Frontal cortex (tissue), 4 donors: ENCODE data around the gene B4GAT1. TPM values are rescaled to one million over a fixed set of nuclear protein-coding genes. Genes with fewer than 3 reads are reported as not detected.
"Not testable (repeated sequence)": the region's sequence is repeated elsewhere in the genome, so short reads cannot be mapped to it uniquely, and the experiment has no call there.

Source experiments
- DNase-seq, 2 donors: peaks; one replicate each; pipeline ENCODE4 v3.0.0; 2012; ENCODE audit warnings: low spot score in 2 of 2
- FAIRE-seq: peaks from 2 replicates; lab custom pipeline; 2012; peaks lifted over from hg19 to GRCh38; lab: Jason Lieb, UNC
- total RNA-seq: library from RNA; depleted of rRNA; stranded (reverse); fragments of >200 nt; gene quantifications from one replicate; pipeline ENCODE4 v1.2.3, GENCODE V29; 2014
- donor health status: control.
- donor health status: control.
- donor health status: control.

Gene B4GAT1
- total RNA-seq, 1 donor from 2014 or later, result 83.2 TPM

DNA sequence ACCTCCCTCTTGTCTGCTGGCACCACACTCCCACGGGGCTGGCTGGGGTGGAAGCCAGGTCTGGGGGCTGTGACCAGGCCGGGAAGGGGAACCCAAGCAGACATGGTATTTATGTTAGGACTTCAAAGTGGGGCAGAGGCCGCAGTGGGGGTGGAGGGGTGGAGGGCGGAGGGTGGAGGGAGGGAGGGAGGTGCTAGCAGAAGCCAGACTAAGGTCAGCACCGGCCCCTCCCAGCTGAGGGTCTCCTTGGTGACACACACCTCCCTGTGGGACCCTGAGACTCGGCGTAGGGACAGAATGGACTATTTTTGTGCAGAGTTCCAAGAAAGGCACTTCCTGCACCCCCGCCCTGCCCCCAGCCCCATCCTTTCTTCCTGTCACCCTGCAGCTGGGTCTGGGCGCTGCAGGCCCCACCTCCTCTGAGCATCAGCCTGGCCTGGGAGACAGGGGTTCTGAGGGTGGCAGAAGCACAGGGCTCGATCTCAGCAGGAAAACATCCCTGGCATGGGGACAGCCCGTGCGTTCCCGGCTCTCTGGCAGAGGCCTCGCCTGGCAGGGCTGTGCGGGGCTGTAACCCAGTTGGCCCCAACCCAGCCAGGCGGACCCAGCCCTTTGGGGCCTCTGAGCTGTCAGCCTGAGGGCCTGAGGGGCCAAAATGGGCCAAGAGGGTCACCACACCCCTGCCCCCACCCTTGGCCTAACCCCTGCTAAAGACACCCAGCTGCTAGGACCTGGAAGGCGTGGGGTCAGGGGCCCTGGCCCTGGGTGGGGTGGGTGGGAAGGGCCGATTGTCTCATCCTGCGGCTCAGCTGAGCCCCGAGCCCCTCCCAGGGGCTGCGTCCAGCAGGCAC lies 20.9 kb downstream of the B4GAT1 start:
- no peak for DNase-seq
- FAIRE-seq, result no peak

DNA sequence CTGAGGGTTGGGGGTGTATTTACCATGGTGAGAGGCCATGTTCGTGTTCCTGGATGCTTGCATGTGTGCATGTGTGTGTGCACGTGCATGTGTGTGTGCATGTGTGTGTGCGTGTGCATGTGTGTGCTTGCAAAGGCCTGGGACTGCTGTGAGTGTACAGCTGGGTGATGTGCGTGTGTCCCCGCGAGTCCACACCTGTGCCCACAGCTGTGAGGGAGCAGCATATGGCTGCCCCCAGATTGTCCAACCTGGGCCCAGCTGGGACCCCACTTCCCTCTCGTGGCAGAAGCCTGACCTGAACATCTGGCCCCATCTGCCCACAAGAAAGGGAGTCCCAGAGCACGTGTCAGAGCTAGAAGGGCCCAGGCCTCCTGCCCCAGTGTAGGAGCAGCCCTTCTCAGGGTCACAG lies 22.2 kb downstream of the B4GAT1 start:
- DNase-seq (no peak), FAIRE-seq (no peak)

DNA sequence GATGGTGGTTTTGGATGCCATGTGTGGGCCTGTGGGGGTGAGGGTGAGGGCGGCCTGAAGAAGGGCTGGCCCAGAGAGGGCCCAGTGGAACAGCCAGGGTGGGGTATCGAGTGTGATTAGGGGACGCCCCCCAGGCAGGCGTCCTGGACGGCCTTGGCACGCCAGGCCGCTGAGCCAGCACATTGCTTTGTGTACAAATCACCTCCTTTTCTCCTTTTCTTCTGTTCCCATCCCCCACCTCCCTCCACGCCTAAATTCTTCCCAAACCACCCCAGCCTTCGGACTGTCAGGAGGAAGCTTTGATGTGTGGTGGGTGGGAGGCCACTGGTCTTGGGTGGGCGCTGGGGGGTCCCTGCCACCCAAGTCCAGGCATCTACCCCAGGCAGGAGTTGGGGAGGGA lies 22.8 kb downstream of the B4GAT1 start:
- DNase-seq (no peak), FAIRE-seq (no peak)

DNA sequence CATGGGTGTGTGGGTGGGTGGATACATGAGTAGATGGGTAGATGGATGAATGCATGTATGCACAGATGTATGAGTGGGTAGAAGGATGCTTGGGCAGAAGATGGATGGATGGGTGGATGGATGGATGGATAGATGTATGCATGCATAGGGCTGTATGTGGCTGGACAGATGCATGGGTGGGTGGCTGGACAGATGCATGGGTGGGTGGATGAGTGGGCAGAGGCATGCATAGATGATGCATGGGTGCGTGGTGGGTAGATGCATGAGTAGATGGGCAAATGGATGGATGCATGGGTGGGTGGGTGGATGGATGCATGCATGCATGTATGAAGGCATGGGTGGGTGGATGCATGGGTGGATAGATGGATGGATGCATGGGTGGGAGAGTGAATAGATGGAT lies 23.7 kb downstream of the B4GAT1 start:
- DNase-seq (no peak), FAIRE-seq (no peak)

DNA sequence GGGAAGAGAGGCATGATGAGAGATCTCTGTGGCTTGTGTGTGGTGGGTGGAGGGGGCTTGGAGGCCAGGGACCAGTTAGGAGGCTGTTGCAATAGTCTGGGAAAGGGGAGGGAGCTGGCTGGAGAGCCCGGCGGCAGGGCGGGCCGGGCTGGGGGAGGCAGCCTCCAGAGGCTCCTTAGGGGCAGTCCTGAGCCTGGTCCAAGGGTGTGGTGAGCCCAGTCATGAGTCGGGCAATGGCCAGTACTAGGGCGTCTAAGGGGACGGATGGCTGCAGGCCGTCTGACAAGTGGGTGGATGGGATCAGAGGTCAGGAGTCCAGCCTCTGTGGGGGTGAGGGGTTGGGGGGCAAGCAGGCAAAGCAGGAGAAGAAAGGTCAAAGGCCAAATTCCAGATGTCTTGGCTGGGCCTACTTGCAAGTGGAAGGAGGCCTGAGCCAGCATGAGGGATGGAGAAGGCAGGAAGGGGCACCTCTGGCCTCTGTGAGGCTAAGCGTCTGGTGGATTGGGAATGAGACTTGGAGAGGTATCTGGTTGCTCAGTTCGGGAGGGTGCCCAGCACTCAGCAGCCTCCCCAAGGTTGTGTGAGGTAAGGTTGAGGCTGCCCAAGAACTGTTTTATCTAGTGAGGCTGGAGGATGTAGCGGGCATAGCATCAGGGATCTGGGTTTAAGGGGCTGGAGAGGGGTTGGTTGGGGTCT lies 24.5 kb downstream of the B4GAT1 start:
- DNase-seq, result no peak

DNA sequence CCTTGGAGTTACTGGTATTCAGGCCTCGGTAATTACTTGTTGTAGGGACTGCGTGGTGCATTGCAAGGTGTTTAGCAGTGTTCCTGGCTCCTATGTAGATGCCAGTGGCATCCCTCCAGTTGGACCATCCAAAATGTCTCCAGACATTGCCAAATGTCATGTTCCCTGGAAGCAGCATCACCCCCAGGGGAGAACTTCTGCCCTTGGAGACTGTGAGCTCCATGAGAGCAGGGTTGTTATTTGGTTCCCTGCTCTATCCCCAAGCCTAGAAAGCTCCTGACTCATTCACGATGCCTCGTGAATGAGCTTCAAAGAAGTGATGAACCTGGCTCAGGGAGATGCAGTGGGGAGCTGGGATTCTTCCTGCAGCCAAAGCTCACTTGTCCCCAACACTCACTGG lies 25.8 kb downstream of the B4GAT1 start:
- no peak for DNase-seq
- no peak for FAIRE-seq

More for the DNA sequence above, 24.5 kb downstream of the B4GAT1 start:
- no peak for FAIRE-seq

DNA sequence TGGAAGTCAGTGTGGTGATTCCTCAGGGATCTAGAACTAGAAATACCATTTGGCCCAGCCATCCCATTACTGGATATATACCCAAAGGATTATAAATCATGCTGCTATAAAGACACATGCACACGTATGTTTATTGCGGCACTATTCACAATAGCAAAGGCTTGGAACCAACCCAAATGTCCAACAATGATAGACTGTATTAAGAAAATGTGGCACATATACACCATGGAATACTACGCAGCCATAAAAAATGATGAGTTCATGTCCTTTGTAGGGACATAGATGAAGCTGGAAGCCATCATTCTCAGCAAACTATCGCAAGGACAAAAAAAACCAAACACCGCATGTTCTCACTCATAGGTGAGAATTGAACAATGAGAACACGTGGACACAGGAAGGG lies 26.7 kb downstream of the B4GAT1 start:
- DNase-seq, FAIRE-seq: not testable (repeated sequence)

DNA sequence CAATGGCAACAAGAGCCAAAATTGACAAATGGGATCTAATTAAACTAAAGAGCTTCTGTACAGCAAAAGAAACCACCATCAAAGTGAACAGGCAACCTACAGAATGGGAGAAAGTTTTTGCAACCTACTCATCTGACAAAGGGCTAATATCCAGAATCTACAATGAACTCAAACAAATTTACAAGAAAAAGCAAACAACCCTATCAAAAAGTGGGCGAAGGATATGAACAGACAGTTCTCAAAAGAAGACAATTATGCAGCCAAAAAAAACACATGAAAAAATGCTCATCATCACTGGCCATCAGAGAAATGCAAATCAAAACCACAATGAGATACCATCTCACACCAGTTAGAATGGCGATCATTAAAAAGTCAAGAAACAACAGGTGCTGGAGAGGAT lies 27.1 kb downstream of the B4GAT1 start:
- DNase-seq, FAIRE-seq: not testable (repeated sequence)

DNA sequence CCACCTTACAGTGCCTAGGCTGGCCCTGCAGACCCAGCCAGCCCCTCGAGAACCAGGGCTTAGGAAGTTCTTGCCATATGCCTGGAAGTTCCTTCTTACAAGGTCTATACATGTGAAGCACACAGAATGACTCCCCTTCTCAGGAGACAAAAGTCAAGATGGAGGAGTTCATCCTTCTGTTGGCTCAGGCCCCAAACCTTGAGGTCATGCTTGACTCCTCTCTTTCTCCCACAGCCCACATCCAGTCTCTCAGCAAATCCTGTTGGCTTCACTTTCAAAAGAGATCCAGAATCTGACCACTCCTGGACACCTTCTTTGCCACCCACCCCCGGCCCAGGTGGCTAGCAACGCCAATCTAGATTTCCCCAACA lies 28.8 kb downstream of the B4GAT1 start:
- no peak for FAIRE-seq
- DNase-seq, result no peak

DNA sequence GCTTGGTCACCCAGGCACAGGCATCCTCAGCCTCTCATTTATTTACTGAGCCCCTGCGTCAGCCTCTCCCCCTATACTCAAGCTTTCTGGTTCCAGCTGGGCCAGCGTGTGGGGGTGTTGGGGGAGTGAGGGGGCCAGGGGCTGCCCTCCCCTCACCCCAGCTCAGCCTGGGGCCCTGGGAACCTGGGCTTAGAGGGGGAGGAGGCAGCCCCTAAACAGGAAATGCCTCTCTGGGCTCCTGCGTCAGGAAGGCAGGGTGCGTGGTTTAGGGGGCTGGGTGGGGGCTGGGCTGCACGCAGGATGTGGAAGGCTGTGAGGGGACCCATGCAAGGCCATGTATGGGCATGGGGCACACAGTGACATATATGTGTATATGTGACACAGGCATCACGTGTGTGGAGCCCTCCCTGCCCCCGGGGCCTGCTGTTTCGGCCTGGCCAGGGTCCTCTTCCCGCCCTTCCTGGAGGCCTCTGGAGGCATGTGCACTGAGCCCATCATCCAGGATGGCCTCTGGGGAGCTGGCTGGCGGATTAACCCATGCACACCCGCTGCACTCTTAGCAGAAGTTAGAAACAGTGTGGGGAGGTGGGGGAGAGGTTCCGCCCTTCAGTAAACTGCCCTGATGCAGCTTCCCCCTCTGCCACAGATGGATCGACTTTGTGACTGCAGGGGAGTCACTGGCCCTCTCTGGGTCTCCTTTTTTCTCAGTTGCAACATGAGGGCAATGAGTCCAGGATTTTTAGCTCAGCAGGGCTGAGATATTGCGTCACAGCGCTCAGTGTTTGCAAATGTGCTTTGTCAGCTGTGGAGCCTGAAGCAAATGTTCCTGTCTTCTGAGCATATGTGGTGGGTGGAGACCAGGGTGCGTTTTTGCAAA lies 29.5 kb downstream of the B4GAT1 start:
- DNase-seq (no peak), FAIRE-seq (no peak)

DNA sequence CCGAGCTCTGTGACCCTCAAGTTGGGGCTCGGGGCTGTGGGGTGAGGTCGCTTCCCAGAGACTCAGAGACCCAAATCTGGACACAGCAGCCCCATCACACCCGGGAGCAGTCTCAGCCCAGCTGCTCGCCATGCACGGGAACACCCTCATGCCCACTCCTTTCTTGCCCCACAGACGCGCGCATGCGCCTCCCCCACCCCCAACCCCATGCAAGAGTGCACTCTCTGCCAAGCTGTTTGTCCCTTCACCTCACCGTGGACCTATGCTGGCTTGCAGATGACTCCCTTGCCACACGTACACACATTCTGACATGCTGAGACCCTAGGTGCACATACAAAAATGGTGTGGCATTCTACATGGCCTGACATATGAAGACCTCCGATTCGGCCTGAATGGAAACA lies 30.1 kb downstream of the B4GAT1 start:
- no peak for FAIRE-seq
- DNase-seq, result no peak

DNA sequence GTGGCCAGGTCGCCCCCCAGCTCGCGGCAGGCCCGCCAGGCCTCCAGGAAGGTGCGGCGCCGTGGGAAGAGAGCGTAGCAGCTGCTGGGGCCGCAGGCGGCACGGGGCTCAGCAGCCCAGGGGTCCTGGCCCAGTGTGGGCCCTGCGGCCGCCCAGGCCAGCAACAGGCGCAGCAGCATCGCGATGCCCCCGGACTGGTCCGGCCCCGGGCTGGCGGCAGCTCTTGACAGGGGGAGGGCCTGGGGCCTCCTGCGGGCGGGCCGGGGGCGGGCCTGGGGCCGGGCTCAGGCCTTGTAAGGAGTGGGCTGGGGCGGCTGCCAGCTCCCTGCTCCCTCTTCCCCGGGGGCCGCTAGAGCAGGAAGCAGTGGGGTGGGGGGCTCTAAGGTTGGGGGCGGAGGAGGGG lies 30.6 kb downstream of the B4GAT1 start, which contains the start of gene CD248:
TSS of gene CD248 (minus strand) at position 196 of the 403 bp plus-strand sequence. CDS start at position 179, 17 bp downstream.
- no peak for FAIRE-seq
- peak in 1 of 2 donors; percentile 58 for DNase-seq

DNA sequence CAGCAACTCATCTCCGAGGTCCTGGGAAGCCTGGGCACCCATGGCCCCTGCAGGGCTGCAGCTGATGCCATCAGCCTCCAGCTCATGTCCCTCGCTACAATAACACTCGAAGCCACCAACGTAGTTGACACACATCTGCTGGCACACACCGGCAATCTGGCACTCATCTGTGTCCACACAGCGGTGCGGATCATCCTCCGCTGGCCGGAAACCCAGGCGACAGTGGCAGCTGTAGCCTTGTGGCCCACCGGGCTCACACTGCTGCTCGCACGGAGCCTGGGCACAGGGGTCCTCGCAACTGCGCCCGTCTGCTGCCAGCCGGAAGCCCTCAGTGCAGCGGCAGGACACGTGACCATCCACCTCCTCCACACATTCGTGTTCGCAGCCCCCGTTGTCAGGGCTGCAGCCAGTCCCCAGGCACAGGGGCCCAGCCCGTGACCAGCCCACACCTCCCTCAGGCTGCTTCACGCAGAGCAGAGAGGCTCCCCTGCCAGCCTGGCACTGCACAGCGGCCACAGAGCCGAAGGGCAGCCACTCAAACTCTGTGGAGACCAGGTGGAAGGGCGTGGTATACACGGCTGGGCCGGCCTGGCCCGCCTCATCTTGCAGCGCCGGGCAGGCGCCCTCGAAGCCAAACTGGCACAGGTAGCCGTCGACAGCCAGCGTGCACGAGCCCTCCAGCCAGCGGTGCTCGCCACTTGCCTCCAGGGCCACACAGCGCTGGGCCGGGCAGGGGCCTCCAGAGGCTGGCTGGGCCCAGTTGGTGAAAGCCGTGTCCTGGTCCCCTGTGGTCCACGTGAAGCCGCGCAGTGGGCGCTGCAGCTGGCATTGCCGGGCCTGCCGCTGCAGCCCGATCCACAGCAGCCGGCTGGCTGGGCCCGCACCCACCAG lies 31.3 kb downstream of the B4GAT1 start:
- FAIRE-seq (no peak), DNase-seq (no peak)

DNA sequence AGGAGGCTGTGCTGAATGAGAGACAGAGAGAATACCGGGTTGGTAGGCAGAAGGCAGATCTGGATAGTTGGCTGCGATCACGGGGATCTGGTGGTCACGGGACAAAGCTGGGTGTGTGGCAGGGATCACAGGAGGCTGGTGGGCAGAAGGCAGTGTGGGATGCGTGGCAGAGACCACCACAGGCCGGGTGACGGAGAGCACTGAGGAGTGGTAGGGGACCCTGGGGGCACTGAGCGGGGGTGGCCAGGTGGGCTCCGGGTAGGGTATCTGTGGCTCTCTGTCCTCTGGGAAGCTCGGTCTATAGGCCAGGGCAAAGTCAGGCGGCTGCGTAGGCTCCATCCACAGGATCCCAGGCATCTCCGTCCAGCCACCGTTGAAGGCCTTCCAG lies 31.9 kb downstream of the B4GAT1 start:
- FAIRE-seq (no peak), DNase-seq (no peak)

DNA sequence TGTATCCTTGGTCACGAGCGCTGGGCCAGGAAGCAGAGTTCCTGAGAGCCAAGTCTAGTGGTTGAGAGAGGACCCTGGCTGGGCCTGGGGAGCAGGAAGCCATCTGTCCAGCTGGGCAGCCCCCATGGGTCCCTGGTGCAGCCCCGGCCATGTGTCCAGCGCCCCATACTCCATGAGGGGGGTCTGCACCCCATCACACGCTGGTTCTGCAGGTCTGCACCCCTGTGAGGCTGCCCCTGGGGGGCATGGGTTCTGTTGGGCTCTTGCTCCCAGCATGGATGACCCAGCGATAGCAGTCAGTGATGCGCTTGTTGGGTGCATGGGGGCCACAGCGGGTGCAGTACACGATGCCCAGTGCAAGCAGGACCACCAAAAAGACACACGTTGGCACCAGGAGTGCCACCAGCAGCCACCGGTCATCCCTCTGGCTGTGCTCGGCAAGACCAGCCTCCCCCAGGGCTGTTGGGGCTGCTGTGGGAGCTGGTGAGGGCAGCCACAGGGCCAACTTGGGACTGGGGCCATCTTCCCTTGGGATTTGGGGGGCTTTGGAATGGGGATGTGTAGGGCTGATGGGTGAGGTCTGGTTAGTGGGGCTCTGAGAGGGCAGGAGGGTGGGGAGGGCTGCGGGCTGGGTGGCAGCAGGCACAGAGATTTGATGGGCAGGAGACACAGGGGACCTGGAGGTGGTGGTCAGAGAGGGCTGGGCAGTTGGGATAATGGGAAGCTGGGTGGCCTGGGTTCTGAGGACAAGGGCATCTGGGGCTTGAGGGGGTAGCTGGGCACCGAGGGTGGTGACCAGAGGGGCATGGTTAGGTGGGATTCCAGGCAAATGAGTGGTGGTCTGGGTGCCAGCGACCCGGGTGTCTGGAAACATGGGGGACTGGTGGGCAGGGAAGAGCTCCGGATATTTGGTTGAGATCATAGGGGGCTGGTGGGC lies 32.6 kb downstream of the B4GAT1 start:
- no peak for DNase-seq
- FAIRE-seq, result no peak

DNA sequence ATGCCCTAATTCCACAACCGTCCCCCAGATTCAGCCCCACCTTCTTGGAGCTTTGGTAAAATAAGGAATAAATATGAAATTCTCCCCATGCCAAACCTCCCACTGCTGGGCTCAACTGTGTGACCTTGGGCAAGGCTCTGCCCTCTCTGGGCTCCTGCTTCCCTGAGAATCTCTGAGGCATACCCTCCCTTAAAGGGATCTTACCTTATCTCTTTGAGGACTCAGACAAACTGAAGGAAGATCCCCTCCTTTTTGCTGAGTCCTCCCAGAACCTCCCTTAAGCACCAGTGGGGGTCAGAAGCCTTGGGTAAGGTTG lies 33.3 kb downstream of the B4GAT1 start:
- DNase-seq (no peak), FAIRE-seq (no peak)

DNA sequence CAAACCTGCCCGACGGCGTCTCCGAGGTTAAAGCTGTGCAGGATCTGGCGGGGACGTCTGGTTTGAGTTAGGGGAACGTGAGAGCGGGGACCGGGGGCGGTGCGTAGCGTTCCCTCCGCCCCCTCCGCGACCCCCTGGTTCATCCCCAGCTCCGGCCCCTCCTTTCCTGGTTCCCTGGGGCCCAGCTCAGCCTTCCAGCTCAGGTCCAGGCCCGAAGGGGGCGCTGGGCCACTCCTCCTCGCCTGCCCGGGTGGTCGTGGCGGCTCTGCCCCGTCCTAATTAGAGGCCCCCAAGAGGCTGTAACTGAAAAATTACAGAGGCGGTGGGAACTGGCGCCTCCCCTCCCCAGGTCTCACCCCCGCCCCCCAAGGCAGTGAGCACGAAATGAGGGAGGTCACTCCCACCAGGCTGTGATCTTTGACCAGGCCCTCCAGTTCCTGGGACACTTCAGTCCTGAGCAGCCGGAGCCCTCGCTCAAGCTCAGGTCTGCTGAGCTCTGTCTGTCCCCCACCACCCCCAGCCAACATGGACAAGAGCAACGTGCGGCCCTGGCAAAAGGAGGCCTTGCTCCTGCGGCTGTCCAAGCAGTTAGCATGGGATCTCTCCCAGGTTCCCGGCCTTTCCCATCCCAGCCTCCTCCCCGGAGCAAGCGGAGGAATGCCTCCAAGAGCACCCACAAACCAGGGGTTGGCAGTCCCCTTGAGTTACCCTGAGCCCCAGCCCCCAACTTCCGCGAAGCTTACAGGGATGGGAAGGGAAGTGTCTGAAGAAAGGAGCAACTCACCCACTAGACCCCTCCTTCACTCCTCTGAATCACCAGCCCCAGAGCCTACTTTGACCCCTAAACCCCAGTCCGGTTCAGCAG lies 33.9 kb downstream of the B4GAT1 start:
- no peak for DNase-seq
- no peak for FAIRE-seq
